NCI-H345 treated with DMSO at 0.1 percent for 48 hours (cell line): ENCODE results near the gene DCHS1.

Source experiments
- DNase-seq: peaks from one replicate; lab custom pipeline; 2025; ENCODE audit not compliant: unreplicated experiment; lab: John Stamatoyannopoulos, UW

DCHS1 gene

DNA sequence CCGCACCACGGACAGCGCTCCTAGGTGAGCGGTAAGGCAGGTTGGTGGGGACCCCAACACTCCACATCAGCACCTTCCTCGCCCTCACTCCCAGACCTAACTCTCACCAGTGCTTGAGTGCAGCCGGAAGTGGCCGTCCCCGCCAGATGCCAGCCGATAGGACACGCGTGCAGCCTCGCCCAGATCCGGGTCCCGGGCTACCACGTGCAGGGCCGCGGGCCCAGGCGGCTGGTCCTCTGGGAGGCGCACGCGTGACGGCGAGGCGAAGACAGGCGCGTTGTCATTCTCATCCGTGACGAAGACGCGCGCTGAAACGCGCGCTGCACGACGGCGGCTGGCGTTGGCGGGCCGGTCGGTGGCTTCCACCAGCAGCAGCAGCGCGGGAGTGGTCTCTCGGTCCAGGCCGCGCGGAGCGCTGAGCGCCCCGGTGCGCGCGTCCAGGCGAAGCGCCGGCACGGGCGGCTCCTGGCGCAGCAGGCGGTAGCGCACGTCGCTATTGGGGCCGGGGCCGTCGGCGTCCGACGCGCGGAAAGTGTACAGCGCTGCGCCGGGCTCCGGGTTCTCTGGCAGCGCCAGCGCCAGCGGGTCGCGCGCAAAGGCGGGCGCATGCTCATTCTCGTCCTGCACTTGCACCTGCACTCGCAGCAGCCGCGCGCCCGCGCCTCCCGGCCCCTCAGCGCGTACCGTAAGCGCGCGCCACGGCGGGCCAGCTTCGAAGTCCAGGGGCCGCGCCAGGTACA lies 25.5 kb downstream of the DCHS1 start:
- no peak for DNase-seq

GRCh38 chr11:6629573-6629891 lies 26.1 kb downstream of the DCHS1 start:
- DNase-seq, result no peak

GRCh38 chr11:6628526-6628925 lies 27.1 kb downstream of the DCHS1 start:
- DNase-seq, result no peak

DNA sequence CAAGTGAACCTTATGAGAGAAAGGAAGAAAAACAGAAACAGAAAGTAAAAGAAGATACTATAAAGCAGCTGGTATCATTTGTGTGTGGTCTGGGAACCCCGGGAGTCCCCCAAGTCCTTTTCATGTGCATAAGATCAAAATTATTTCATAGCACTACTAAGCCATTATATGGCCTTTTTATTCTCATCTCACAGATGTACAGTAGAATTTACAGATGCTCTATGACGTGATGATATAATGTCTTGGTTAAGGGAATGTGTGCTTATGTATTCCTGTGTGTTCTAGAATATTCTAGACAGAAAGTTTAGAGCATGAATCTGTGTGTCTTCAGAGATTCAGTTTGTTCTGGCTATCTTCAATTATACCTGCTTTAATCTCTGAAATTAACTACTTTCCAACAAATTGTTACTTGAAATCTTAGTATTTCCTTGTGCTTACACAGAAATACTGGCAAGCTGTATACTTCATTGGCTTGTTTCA lies 27.8 kb downstream of the DCHS1 start:
- DNase-seq, result no peak

DNA sequence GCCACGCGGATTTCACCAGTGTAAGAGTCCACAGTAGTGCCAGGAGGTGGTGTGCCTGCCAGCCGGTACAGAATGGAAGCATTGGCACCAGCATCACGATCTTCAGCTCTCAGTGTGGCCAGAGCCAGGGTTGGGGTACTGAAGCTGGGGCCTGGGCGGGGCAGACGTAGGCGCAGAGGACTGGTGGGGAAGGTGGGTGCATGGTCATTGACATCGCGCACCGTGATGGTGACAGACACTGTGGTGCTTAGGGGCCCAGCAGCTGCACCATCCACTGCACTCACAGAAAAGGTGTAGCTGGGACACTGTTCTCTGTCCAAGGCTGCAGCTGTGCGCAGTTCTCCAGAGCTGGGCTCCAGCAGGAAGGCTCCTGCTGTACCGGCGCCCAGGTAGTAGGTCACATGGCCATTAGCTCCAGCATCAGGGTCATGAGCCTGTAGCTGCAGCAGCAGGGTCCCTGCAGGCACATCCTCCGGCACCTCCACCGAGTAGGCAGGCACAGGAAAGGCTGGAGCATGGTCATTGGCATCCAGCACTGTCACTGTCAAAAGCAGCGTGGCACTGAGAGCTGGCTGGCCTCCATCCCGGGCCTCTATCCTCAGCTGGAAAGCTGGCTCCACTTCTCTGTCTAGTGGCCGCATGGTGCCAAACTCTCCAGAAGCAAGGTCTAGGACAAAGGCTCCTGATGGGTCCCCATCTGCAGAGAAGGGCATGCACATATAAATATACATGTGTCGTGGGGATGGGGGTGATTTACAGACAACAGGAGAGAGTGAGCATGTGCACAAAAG lies 28.4 kb downstream of the DCHS1 start:
- DNase-seq, result no peak

DNA sequence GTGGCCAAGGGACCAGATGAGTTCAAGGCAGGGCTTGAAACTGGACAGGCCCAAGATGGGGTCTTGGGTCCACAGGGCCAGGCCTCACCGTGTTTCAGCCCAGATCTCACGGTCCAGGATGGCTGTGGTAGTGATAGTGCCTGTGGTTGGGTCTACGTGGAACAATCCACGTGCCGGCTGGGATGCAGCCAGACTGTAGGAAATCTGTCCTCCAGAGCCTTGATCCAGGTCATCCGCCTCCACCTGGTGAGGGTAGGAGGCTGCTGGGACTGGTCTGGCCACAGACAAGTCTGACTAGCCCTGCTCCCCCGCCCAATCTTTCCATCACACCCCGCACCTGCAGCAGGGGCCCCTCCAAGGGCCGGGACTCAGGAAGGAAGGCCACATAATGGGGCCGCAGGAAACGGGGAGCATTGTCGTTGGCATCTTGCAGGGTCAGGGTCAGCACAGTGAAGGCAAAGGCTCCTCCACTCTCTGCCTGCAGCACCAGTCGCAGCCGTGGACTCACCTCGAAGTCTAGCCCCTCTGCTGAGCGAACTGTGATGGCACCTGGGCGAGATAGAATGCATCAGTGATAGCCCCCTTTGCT lies 29.7 kb downstream of the DCHS1 start:
- no peak for DNase-seq

DNA sequence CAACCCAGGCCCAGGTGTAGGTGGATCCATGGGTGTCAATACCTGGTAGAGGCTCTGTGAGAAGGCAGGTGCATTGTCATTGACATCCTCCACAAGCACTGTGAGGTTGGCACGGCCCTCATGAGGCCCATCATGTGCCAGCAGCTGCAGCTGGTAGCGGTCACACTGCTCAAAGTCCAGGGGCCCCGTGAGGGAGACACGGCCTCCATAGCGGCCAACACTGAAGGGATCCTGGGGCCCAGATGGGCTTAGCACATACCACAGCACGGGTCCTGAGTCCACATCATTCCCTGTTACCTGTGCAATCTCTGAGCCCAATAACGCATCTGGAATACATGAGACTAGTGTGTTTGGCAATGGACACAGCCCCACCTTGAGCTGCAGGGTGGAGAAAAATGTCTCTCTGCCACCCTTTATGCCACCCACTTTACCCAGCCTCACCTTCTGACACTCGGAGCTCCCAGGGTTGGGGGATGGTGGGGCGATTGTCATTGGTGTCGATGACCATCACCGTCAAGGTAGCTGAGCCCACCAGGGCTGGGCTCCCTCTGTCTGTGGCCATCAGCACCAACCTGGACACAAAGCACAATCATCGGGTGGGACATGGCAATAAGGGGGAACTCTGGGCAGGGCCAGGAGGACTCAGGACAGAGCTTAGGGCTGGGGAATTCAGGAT lies 30.3 kb downstream of the DCHS1 start:
- no peak for DNase-seq

DNA sequence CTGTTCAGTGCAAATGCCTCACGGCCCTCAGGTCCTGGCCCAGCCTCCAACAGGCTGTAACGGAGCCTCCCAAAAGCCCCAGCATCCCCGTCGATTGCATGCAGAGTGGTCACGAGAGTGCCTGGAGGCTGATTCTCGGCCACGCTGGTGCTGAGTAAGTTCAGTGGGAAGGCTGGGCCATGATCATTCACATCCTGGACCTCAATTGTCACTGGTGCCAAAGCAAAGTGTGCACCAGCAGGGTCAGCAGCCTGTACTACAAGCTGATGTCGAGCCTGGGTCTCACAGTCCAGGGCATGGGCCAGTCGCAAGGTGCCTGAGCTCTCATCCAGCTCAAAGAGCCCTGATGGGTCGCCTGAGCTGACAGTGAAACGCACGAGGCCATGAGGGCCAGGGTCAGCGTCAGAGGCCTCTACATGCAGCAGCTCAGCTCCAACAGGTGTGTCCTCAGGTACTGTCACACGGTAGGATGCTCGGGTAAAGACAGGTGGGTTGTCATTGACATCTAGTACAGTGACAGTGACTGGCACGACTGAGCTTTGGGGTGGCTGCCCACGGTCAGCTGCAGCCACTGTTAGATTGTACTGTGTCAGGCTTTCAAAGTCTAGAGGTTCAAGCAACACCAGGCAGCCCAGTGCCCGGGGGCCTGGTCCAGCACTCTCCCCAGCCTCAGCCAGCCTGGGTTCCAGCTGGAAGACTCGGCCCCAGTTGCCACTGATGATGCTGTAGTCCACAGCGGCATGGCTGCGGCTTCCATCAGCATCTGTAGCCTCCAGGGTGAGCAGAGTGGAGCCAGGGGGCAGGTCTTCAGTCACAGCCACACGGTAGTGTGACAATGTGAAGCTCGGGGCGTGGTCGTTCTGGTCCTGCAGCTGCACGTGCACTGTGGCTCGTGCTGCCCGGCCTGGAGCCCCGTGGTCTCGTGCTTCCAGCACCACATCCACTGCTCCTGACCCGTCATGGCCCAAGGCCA lies 31.9 kb downstream of the DCHS1 start:
- DNase-seq, result no peak

- no peak for DNase-seq
Observed at GRCh38 chr11:6622261-6623171, 33.1 kb downstream of the DCHS1 start.

DNA sequence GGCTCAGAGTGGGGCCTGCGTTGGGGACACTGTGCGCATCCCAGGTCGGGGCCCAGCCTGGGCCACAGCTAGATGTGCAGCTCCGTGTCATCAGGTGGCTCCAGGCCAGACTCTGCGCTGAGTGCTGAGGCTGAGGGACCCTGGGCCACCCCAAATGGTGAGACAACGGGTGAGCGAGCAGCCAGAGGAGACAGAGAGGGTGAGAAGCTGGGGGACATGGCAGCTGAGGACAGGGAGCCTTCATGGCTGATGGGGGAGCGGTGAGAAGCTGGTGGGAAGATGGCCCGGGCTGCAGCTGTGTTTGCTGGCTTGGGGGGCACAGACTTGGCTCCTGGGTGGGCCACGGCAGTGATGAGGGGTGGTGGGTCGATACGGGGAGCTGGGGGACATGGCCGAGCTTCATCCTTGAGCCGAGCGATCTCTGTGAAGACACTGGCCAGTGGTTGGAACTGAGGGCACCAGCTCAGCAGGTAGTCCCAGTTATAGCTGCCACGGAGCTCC lies 33.8 kb downstream of the DCHS1 start:
- no peak for DNase-seq

DNA sequence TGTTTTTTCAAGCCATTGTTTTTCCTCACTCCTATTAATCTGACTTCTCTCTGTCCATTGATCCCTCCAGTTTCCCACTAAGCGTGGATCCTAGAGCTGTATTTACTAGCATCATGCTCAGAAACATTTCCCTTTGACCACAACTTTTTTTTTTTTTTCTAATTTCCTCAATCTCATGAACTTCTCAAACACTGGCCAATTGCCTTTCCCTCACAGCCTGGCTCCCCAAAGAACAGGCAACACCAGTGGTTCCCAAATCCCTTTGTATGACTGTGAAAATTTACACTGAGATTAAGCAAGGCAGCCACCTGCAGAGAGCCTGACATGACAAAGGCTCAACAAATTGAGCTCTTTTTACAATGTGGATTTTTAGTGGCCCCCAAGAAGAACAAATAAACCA lies 35.0 kb downstream of the DCHS1 start:
- no peak for DNase-seq

DNA sequence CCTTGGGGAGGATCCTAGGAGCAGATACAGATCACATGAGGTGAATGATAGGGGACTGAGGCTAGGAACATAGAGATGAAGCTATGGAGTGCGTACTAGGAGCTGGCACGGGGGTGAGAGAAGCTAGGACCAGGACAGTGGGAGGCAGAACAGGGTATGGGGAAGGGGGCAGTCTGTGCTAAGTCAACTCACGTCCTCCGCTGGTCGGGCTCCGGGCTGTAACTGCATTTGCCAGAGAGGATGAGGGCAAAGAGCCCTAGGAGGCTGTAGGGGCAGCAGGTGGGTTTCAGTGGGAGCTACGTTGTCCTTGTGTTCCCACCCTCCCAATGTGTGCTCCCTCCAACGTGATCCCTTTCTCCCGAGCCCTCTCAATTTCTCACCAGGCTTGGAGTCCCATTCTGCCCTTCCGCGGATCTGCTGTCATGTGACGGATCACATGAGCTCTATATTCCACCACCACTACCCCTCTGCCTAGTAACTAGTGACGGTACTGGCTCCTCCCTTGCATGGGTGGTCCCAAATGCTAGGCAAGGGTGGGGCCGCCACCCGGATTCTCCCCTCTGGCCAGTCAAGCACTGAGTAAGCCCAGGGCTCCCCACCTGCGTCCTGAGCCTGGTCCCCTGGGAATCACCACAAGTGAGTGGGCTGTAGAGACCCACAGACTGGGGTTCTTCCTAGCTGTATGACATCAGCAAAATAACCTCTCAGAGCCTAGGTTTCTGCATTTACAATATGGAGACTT lies 36.4 kb downstream of the DCHS1 start, which contains the start of gene TPP1:
TSS of gene TPP1 (minus strand) at position 419 of the 742 bp plus-strand sequence. CDS start at position 397, 22 bp downstream.
- DNase-seq, result peak; percentile 89

GRCh38 chr11:6618117-6619003 lies 37.2 kb downstream of the DCHS1 start:
- no peak for DNase-seq

DNA sequence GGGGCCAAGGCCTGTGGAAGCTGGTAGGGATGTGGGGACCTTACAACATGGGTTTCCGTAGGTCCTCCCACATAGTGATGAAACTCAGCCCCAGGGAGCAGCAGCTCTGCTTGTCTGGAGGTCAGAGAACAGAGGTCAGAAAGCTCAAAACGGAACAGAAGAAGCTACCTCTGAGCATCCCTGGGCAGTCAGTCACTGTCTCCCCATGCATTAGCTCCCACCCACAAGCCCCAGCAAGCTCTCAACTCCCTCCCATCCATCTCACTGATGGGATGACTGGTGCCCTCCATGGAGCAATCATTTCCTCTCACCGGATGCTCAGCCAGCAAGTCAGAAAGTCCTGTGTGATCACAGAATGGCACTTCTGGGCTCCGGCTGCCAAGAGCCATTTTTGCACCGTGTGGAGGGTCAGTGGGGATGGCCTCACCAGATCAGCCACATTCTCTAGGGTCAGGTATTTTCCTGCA lies 38.3 kb downstream of the DCHS1 start:
- no peak for DNase-seq

DNA sequence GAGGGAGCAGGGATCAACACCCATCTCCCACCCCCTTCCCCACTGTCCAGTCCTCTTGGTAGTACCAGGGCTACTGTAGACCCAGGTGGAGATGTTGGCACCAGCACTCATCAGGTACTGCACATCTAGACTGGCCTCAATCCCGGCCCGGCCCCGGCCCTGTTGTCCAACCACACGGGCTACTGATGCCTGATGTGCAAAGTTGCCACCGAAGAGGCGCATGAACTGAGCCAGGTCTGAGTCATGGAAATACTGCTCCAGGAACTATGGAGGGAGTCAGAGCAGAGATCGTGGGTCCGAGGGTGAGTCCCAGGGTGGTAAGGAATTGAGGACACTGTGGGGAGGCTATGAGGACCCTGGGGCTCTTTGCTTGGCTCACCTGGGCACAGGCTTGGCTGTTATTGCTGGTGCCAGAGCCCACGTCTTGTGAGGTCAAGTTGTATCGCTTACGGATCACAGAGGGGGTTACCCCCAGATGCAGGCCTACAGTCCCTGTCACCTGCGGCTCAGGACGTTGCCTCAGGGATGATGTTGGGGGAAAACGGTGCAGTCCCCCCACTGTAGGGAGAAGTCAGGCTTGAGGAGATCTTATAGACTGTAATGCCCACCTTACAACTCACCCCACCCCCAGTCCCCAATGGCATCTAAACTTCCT lies 38.9 kb downstream of the DCHS1 start:
- DNase-seq, result no peak

DNA sequence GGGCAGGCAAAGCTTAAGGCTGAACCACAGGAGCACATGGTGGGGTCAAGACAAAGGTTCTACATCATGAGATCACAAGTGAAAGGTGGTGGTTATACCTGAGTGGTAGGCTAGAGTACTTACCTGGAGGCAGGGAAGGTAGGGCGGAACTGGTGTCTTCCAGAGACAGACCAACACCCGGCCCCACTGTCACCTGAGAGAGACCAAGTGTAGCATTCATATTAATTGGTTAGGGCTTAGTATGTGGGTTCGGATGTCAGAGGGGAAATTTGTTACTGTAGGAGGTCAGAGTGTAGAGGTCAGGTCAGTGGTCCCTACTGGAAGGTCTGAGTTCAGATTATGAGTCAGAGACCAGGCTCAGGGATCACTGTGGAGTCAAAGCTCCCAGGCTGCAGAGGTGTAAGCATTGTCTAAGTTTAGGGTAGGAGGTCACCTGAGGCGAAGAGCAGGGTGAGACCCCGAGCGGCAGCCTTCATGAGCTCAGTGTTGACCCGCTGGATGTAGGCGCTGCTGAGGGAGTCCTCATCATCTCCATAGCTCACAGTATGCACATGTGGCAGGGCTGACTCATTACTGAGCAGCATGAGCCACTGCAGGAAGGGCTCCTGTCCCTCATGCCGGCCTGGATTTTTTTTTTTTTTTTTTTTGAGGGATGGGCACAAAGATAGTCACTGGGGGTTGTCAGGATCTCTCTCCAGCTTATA lies 39.6 kb downstream of the DCHS1 start:
- no peak for DNase-seq
